Measurements from ENCODE around the gene BMPR1A. TPM values are rescaled to one million over a fixed set of nuclear protein-coding genes. Genes with fewer than 3 reads are reported as not detected.

BMPR1A gene
- 76.2 TPM for total RNA-seq

GRCh38 chr10:86756511-86757112 lies at the start of gene BMPR1A:
Gene BMPR1A (plus strand): TSS chr10:86756619. CDS start chr10:86876019, 119,400 bp downstream.

GRCh38 chr10:86957471-86958115 lies 201.2 kb downstream of the BMPR1A start, which contains the start of gene MMRN2:
Gene MMRN2 (minus strand): TSS chr10:86957615. CDS start chr10:86957541, 74 bp downstream.

GRCh38 chr10:86958116-86958900 lies 201.9 kb downstream of the BMPR1A start, which contains the start of gene SNCG:
Gene SNCG (plus strand): TSS chr10:86958599. CDS start chr10:86958698, 99 bp downstream.

GRCh38 chr10:86968271-86968993 lies 212.0 kb downstream of the BMPR1A start, which contains the start of gene ADIRF:
Gene ADIRF (plus strand): TSS chr10:86968482. CDS start chr10:86968545, 63 bp downstream.

Other genes starting within 250 kb of the BMPR1A start
- gene WAPL, start 234.8 kb upstream of the BMPR1A start, total RNA-seq = 73.8 TPM
- not detected for gene OPN4, start 102.1 kb upstream of the BMPR1A start, total RNA-seq
- 24.9 TPM for gene LDB3, start 88.1 kb upstream of the BMPR1A start, total RNA-seq
- 33.5 TPM for gene MMRN2, start 201.0 kb downstream of the BMPR1A start, total RNA-seq
- gene SNCG, start 202.0 kb downstream of the BMPR1A start, total RNA-seq = 33.3 TPM
- gene ADIRF, start 211.9 kb downstream of the BMPR1A start, total RNA-seq = 10.1 TPM

Measured in camera-type eye (tissue), 1 donor.